Gastrocnemius medialis (tissue), 4 donors: ENCODE measurements around the gene GFAP. TPM values are rescaled to one million over a fixed set of nuclear protein-coding genes. Genes with fewer than 3 reads are reported as not detected.
A peak's percentile ranks its signal among the peaks of the same experiment; 100 is the strongest.

ENCODE experiments used
- ATAC-seq, 2 donors: fragments of 150-250 bp; one replicate each; pipeline ENCODE4 v1.9.1; 2016
- DNase-seq, 2 donors: peaks; one replicate each; pipeline ENCODE4 v3.0.0-alpha.2; 2019
- H3K27ac ChIP-seq, 4 donors: fragments of 200-600 bp; sonication (generic); 1 replicate in 1 of 4; 2 replicates in 3 of 4; pipeline ENCODE4 v1.5.1; 2016 to 2018; ENCODE audit warnings: mild to moderate bottlenecking in 2 of 4, moderate library complexity in 1 of 4
- H3K27me3 ChIP-seq, 3 donors: fragments of 200-600 bp; sonication (generic) in 2 of 3; 1 replicate in 1 of 3; 2 replicates in 2 of 3; pipeline versions ENCODE4 v1.5.1 to v1.6.0; 2016 to 2019; ENCODE audit warnings: mild to moderate bottlenecking in 1 of 3, moderate library complexity in 1 of 3
- H3K36me3 ChIP-seq, 2 donors: fragments of 200-600 bp; sonication (generic) in 1 of 2; one replicate each; pipeline ENCODE4 v1.5.1; 2017 to 2018
- H3K4me1 ChIP-seq, 2 donors: fragments of 200-600 bp; sonication (generic) in 1 of 2; one replicate each; pipeline ENCODE4 v1.5.1; 2016 to 2017; ENCODE audit warnings: mild to moderate bottlenecking in 2 of 2
- H3K4me3 ChIP-seq, 4 donors: fragments of 200-600 bp; sonication (generic) in 3 of 4; 1 replicate in 1 of 4; 2 replicates in 3 of 4; pipeline ENCODE4 v1.5.1; 2016 to 2019; ENCODE audit warnings: mild to moderate bottlenecking in 2 of 4
- H3K9me3 ChIP-seq, 3 donors: fragments of 200-600 bp; sonication (generic) in 2 of 3; 1 replicate in 1 of 3; 2 replicates in 2 of 3; pipeline ENCODE4 v1.5.1; 2016 to 2019
- CTCF ChIP-seq, 5 experiments: fragments of 450-650 bp in 3 of 5; fragments of 200-600 bp in 2 of 5; sonication (generic) in 2 of 5; IDR thresholded peaks in 4 of 5; conservative IDR thresholded peaks in 1 of 5; 1 replicate in 4 of 5; 2 replicates in 1 of 5; pipeline ENCODE4 v1.5.1; 2016 to 2019; ENCODE audit warnings: antibody characterized with exemption in 5 of 5, mild to moderate bottlenecking in 3 of 5, moderate library complexity in 3 of 5
- POLR2A ChIP-seq, 2 donors: fragments of 450-650 bp; IDR thresholded peaks; one replicate each; pipeline ENCODE4 v1.6.1; 2017; ENCODE audit warnings: antibody characterized with exemption in 2 of 2, mild to moderate bottlenecking in 2 of 2, moderate library complexity in 2 of 2
- in situ Hi-C, 4 donors: fragments of 200-750 bp; cut with MboI; loops; one replicate each; pipeline versions ENCODE4 v1.15.0 to v1.8.0; 2017; ENCODE audit warnings: low sequenced_read_pairs in 4 of 4
- intact Hi-C: fragments of 100-400 bp; cut with DNase I; formaldehyde crosslinking; loops from one replicate; pipeline ENCODE4 v1.15.1; 2023; ENCODE audit warnings: low total_unique reads
- total RNA-seq, 4 donors: library from RNA; depleted of rRNA; stranded (reverse); fragments of >200 nt; gene quantifications; one replicate each; pipeline versions ENCODE4 v1.1.0 to v1.2.3, GENCODE V29; 2016

The GFAP gene
- total RNA-seq, 4 donors from 2014 or later: not detected

GRCh38 chr17:44918006-44918405, 2.7 kb upstream of the GFAP start:
- Histone ChIP-seq H3K27me3 (no peaks in the 10 kb centered on the region), H3K4me1 (peaks cover 0 to 8% of the 10 kb centered on the region in 2 donors), H3K36me3 (no peaks in the 10 kb centered on the region), H3K9me3 (no peaks in the 10 kb centered on the region), H3K27ac (no peak overlapping the region), H3K4me3 (no peak overlapping the region)
- no peak for ATAC-seq
- no peak for DNase-seq
- in situ Hi-C loops (loop anchor here in 3 of 4 donors (5.0 to 25.0 kb wide), 5 partner anchors 104 to 219 kb away; partner anchors contain the start of genes ACBD4 (in 2 of the 3), PLCD3 (in 2 of the 3) and HEXIM1 (in 1 of the 3)), intact Hi-C loops (loop anchor here (10.0 kb wide), 1 partner anchor 277 kb away; no protein-coding TSS in a partner anchor)
- TF ChIP-seq CTCF (IDR thresholded peaks at IDR 0.05 in 4 of 5, conservative IDR thresholded peaks at IDR 0.05 in 1 of 5) (no peak), POLR2A (IDR thresholded peaks at IDR 0.05) (no peak)

DNA sequence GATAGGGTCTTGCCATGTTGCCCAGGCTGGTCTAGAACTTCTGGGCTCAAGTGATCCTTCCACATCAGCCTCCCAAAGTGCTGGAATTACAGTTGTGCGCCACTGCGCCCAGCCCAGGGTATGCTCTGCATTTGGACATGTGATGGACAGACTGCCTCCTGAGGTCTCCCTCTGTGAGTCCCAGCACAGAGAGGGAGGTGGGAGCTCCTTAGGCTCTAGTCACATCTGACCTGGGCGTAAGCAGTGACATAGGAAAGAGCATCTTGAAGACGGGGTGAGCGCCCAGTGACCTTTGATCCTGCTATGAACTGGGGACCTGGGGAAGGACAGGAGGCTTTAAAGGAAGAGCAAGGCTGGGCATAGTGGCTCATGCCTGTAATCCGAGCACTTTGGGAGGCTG, 2.2 kb upstream of the GFAP start:
- Histone ChIP-seq H3K9me3 (no peaks in the 10 kb centered on the region), H3K36me3 (no peaks in the 10 kb centered on the region), H3K27me3 (no peaks in the 10 kb centered on the region), H3K4me3 (no peak overlapping the region), H3K4me1 (peaks cover 0 to 8% of the 10 kb centered on the region in 2 donors), H3K27ac (no peak overlapping the region)
- intact Hi-C loops: loop anchor here (10.0 kb wide), 1 partner anchor 277 kb away; no protein-coding TSS in a partner anchor
- DNase-seq (no peak), ATAC-seq (no peak)
- TF ChIP-seq POLR2A (IDR thresholded peaks at IDR 0.05) (no peak), CTCF (IDR thresholded peaks at IDR 0.05 in 4 of 5, conservative IDR thresholded peaks at IDR 0.05 in 1 of 5) (no peak)
- in situ Hi-C loops: loop anchor here in 3 of 4 donors (5.0 to 25.0 kb wide), 5 partner anchors 105 to 220 kb away; partner anchors contain the start of genes ACBD4 (in 2 of the 3), PLCD3 (in 2 of the 3) and HEXIM1 (in 1 of the 3)

DNA sequence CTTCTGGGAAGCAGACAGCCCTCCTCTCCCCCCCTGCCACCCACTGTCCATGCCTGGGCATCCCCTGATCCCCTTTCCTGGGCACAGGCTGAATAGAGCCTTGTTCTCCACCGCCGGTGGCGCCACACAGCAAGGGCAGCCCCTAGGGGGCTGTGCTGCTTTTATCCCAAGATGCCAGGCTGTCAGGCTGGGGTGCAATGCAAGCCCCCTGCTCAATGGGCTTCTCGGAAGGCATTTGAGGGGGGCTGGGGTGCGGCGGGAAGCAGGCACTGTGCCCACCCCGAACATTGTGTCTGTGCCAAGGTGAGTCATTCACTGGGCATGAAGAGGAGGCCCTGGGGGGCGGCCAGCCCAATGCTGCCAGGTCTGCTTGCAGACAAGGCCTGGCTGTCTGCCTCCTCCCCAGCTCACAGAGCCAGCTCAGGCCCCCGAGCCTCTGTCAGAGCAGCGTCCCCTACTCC, 1.5 kb upstream of the GFAP start:
- intact Hi-C loops: loop anchor here (10.0 kb wide), 1 partner anchor 278 kb away; no protein-coding TSS in a partner anchor
- H3K27me3 ChIP-seq: peaks cover 0 to 2% (median 0%) of the 10 kb centered on the region in 3 donors

More for the DNA sequence above, 1.5 kb upstream of the GFAP start:
- in situ Hi-C loops: loop anchor here in 3 of 4 donors (5.0 to 25.0 kb wide), 5 partner anchors 105 to 220 kb away; partner anchors contain the start of genes ACBD4 (in 2 of the 3), PLCD3 (in 2 of the 3) and HEXIM1 (in 1 of the 3)
- Histone ChIP-seq H3K4me3 (no peak overlapping the region), H3K27ac (no peak overlapping the region), H3K4me1 (peaks cover 0 to 8% of the 10 kb centered on the region in 2 donors), H3K36me3 (no peaks in the 10 kb centered on the region), H3K9me3 (no peaks in the 10 kb centered on the region)
- ATAC-seq: peak in 1 of 2 donors; percentile 34
- peak in 1 of 2 donors; percentile 16 for DNase-seq
- TF ChIP-seq POLR2A (IDR thresholded peaks at IDR 0.05): no peak
- TF ChIP-seq CTCF (IDR thresholded peaks at IDR 0.05 in 4 of 5, conservative IDR thresholded peaks at IDR 0.05 in 1 of 5): no peak
